ENCODE data around the gene PRRG1. TPM values are rescaled to one million over a fixed set of nuclear protein-coding genes. Genes with fewer than 3 reads are reported as not detected.

Gene PRRG1
- total and polyA plus RNA-seq, 2 donors (not counting 1 experiment from before 2014, with no cell fraction given), result 10.2 to 15.5 TPM

DNA sequence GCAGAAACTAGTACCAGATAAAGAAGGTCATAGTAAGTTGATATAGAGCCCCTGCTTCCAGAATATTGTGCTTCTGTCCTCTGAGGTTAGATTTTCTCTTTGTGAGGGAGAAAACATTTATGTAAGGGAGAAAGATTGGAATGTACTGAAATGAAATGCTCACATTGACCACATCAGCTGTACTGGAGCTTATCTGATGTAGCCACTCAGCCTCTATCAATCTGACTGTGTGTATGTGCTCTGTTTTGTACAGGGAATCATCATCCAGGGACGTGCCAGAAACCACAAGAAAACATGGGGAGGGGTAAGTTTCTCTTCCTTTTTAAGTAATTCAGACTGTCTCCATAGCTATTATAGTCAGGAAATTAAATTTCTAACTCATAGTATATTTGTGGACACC, 56.8 kb downstream of the PRRG1 start:
- no peaks in the 10 kb centered on the region for H3K4me1 ChIP-seq (ENCODE audit: control insufficient read depth, extremely low read depth, insufficient read depth, low read length)
- no peaks in the 10 kb centered on the region for H4K20me1 ChIP-seq (ENCODE audit: control insufficient read depth, extremely low read depth, insufficient read depth, low read length)
- no peaks in the 10 kb centered on the region for H3K79me2 ChIP-seq (ENCODE audit: control insufficient read depth, insufficient read depth, low read length)
- no peak overlapping the region for H3K9ac ChIP-seq (ENCODE audit: insufficient read depth, low read length)
- no peaks in the 10 kb centered on the region for H3K9me3 ChIP-seq (ENCODE audit: control insufficient read depth, insufficient read depth, low read depth, low read length)
- TF ChIP-seq, protein P1, sequence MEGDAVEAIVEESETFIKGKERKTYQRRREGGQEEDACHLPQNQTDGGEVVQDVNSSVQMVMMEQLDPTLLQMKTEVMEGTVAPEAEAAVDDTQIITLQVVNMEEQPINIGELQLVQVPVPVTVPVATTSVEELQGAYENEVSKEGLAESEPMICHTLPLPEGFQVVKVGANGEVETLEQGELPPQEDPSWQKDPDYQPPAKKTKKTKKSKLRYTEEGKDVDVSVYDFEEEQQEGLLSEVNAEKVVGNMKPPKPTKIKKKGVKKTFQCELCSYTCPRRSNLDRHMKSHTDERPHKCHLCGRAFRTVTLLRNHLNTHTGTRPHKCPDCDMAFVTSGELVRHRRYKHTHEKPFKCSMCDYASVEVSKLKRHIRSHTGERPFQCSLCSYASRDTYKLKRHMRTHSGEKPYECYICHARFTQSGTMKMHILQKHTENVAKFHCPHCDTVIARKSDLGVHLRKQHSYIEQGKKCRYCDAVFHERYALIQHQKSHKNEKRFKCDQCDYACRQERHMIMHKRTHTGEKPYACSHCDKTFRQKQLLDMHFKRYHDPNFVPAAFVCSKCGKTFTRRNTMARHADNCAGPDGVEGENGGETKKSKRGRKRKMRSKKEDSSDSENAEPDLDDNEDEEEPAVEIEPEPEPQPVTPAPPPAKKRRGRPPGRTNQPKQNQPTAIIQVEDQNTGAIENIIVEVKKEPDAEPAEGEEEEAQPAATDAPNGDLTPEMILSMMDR (conservative IDR thresholded peaks at IDR 0.05 in 1 of 2, IDR thresholded peaks at IDR 0.05 in 1 of 2; ENCODE audit: low read depth in 1 of 2, low read length in 2 of 2), result no peak
- no peak for TF ChIP-seq EZH2 (IDR thresholded peaks at IDR 0.05; ENCODE audit: low read length, missing control alignments)
- no peak overlapping the region for H2AFZ ChIP-seq (ENCODE audit: low read length)
- H3K4me2 ChIP-seq (ENCODE audit: extremely low read depth, insufficient read depth, low read length), result no peak overlapping the region
- no peak overlapping the region for H3K4me3 ChIP-seq (replicated peaks in 1 of 4; ENCODE audit: control extremely low read depth in 1 of 4, insufficient read depth in 1 of 4, low read depth in 3 of 4, low read length in 4 of 4)
- no peaks in the 10 kb centered on the region for H3K36me3 ChIP-seq (ENCODE audit: control insufficient read depth, insufficient read depth, low read length)
- no peak overlapping the region for H3K27ac ChIP-seq (ENCODE audit: insufficient read depth, low read length)
- DNase-seq (ENCODE audit: low read depth in 2 of 2), result peak; percentile 71 to 90
- no peaks in the 10 kb centered on the region for H3K27me3 ChIP-seq (ENCODE audit: control insufficient read depth, insufficient read depth, low read length)

DNA sequence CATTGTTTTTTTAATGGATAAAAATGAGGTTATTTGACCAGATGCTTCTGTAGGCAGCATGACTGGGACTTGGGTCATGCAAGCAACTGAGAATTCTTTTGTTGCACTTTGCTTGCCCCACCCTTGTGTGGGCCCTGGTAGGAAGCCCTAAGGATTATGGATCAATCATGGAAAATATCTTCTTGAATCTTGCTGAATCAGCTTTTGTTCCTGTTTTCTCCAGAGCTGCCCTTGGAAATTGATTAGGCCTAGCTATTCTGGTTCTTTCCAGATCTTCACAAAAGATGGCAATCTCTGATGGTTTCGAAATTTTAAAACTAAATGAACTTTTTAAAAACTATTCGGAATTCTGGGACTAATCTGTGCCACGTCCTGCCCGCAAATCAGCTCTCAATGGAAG, 58.6 kb downstream of the PRRG1 start:
- no peaks in the 10 kb centered on the region for H3K4me1 ChIP-seq (ENCODE audit: control insufficient read depth, extremely low read depth, insufficient read depth, low read length)
- H3K36me3 ChIP-seq (ENCODE audit: control insufficient read depth, insufficient read depth, low read length), result no peaks in the 10 kb centered on the region
- no peaks in the 10 kb centered on the region for H3K27me3 ChIP-seq (ENCODE audit: control insufficient read depth, insufficient read depth, low read length)
- H3K4me3 ChIP-seq (replicated peaks in 1 of 4; ENCODE audit: control extremely low read depth in 1 of 4, insufficient read depth in 1 of 4, low read depth in 3 of 4, low read length in 4 of 4), result no peak overlapping the region
- H2AFZ ChIP-seq (ENCODE audit: low read length), result no peak overlapping the region
- no peak overlapping the region for H3K4me2 ChIP-seq (ENCODE audit: extremely low read depth, insufficient read depth, low read length)
- H3K27ac ChIP-seq (ENCODE audit: insufficient read depth, low read length), result no peak overlapping the region
- no peaks in the 10 kb centered on the region for H4K20me1 ChIP-seq (ENCODE audit: control insufficient read depth, extremely low read depth, insufficient read depth, low read length)
- H3K79me2 ChIP-seq (ENCODE audit: control insufficient read depth, insufficient read depth, low read length), result no peaks in the 10 kb centered on the region
- TF ChIP-seq, protein P1 (conservative IDR thresholded peaks at IDR 0.05 in 1 of 2, IDR thresholded peaks at IDR 0.05 in 1 of 2; ENCODE audit: low read depth in 1 of 2, low read length in 2 of 2), result no peak
- no peak for TF ChIP-seq EZH2 (IDR thresholded peaks at IDR 0.05; ENCODE audit: low read length, missing control alignments)
- H3K9ac ChIP-seq (ENCODE audit: insufficient read depth, low read length), result no peak overlapping the region
- DNase-seq (ENCODE audit: low read depth in 2 of 2), result no peak
- H3K9me3 ChIP-seq (ENCODE audit: control insufficient read depth, insufficient read depth, low read depth, low read length), result no peaks in the 10 kb centered on the region

DNA sequence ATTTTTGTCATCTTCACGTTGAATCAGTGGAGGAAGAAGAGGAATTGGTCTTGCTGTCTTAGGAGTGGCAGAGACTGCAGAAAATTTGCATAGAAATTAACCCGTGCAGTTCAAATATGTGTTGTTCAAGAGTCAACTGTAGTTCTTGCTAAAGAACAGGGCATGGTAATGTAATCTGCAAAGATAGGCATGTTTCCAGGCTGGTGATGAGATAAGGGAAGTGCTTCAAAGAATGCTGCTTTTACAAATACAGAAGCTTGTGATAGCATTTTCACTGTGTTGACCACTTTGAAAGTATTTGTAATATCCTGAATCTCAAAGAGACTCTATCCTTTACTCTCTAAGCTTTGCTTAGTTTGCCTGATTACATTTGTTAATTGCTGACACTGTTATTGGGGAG, 60.1 kb downstream of the PRRG1 start:
- no peaks in the 10 kb centered on the region for H3K4me1 ChIP-seq (ENCODE audit: control insufficient read depth, extremely low read depth, insufficient read depth, low read length)
- no peak overlapping the region for H3K9ac ChIP-seq (ENCODE audit: insufficient read depth, low read length)
- H3K79me2 ChIP-seq (ENCODE audit: control insufficient read depth, insufficient read depth, low read length), result no peaks in the 10 kb centered on the region
- H3K27me3 ChIP-seq (ENCODE audit: control insufficient read depth, insufficient read depth, low read length), result no peaks in the 10 kb centered on the region
- no peaks in the 10 kb centered on the region for H3K9me3 ChIP-seq (ENCODE audit: control insufficient read depth, insufficient read depth, low read depth, low read length)
- H3K27ac ChIP-seq (ENCODE audit: insufficient read depth, low read length), result no peak overlapping the region
- H3K4me2 ChIP-seq (ENCODE audit: extremely low read depth, insufficient read depth, low read length), result no peak overlapping the region
- no peaks in the 10 kb centered on the region for H4K20me1 ChIP-seq (ENCODE audit: control insufficient read depth, extremely low read depth, insufficient read depth, low read length)
- no peak overlapping the region for H2AFZ ChIP-seq (ENCODE audit: low read length)
- TF ChIP-seq, protein P1 (conservative IDR thresholded peaks at IDR 0.05 in 1 of 2, IDR thresholded peaks at IDR 0.05 in 1 of 2; ENCODE audit: low read depth in 1 of 2, low read length in 2 of 2), result no peak
- no peak for TF ChIP-seq EZH2 (IDR thresholded peaks at IDR 0.05; ENCODE audit: low read length, missing control alignments)
- DNase-seq (ENCODE audit: low read depth in 2 of 2), result peak in 1 of 2 donors; percentile 2
- no peaks in the 10 kb centered on the region for H3K36me3 ChIP-seq (ENCODE audit: control insufficient read depth, insufficient read depth, low read length)
- no peak overlapping the region for H3K4me3 ChIP-seq (replicated peaks in 1 of 4; ENCODE audit: control extremely low read depth in 1 of 4, insufficient read depth in 1 of 4, low read depth in 3 of 4, low read length in 4 of 4)

Measured in fibroblast of lung (primary cell).